Keratinocyte (primary cell): ENCODE measurements around the gene HOXB6. TPM values are rescaled to one million over a fixed set of nuclear protein-coding genes. Genes with fewer than 3 reads are reported as not detected.

ENCODE experiments used
- DNase-seq: peaks from one replicate; pipeline ENCODE4 v3.0.0-alpha.2; 2011; ENCODE audit warnings: low read depth, missing footprints, low spot score
- FAIRE-seq: peaks from 2 replicates; lab custom pipeline; 2011; peaks lifted over from hg19 to GRCh38; lab: Jason Lieb, UNC
- H2AFZ ChIP-seq: 2 replicates; pipeline ENCODE4 v1.6.0; 2012; ENCODE audit warnings: low read length, control low read depth, inconsistent platforms; ENCODE audit not compliant: control insufficient read depth
- H3K27ac ChIP-seq: 2 replicates; pipeline ENCODE4 v1.5.1; 2011; ENCODE audit warnings: low read length; ENCODE audit not compliant: control insufficient read depth, insufficient read depth
- H3K27me3 ChIP-seq: 3 replicates; pipeline ENCODE4 v1.6.0; 2011; ENCODE audit warnings: low read length; ENCODE audit not compliant: control insufficient read depth, insufficient read depth; ENCODE audit errors: extremely low read depth
- H3K36me3 ChIP-seq, 2 experiments: 2 replicates in 1 of 2; 3 replicates in 1 of 2; pipeline ENCODE4 v1.5.1; 2011; ENCODE audit warnings: low read length in 2 of 2, mild to moderate bottlenecking in 1 of 2; ENCODE audit not compliant: control insufficient read depth in 2 of 2, insufficient read depth in 2 of 2; ENCODE audit errors: extremely low read depth in 1 of 2
- H3K4me1 ChIP-seq: 3 replicates; pipeline ENCODE4 v1.5.1; 2011; ENCODE audit warnings: low read length; ENCODE audit not compliant: control insufficient read depth, insufficient read depth; ENCODE audit errors: extremely low read depth
- H3K4me2 ChIP-seq: 3 replicates; pipeline ENCODE4 v1.6.0; 2011; ENCODE audit warnings: low read depth, low read length; ENCODE audit not compliant: control insufficient read depth, insufficient read depth; ENCODE audit errors: extremely low read depth
- H3K4me3 ChIP-seq, 3 experiments: fragments of 200-600 bp in 1 of 3; sonication (generic) in 1 of 3; 2 replicates in 2 of 3; 3 replicates in 1 of 3; pipeline ENCODE4 v1.5.1; 2011 to 2016; ENCODE audit warnings: low read length in 3 of 3, mild to moderate bottlenecking in 3 of 3, control low read depth in 2 of 3, inconsistent platforms in 1 of 3, low read depth in 1 of 3, mixed read lengths in 1 of 3, mixed run types in 1 of 3, moderate library complexity in 1 of 3; ENCODE audit not compliant: control insufficient read depth in 2 of 3, insufficient read depth in 2 of 3; ENCODE audit errors: extremely low read depth in 1 of 3
- H3K79me2 ChIP-seq: 2 replicates; pipeline ENCODE4 v1.6.0; 2012; ENCODE audit warnings: low read length; ENCODE audit not compliant: control insufficient read depth, insufficient read depth
- H3K9ac ChIP-seq: 3 replicates; pipeline ENCODE4 v1.6.0; 2011; ENCODE audit warnings: low read length; ENCODE audit not compliant: control insufficient read depth, insufficient read depth; ENCODE audit errors: extremely low read depth
- H3K9me1 ChIP-seq: 3 replicates; pipeline ENCODE4 v1.6.0; 2011; ENCODE audit warnings: low read length; ENCODE audit not compliant: control insufficient read depth, insufficient read depth; ENCODE audit errors: extremely low read depth
- H3K9me3 ChIP-seq: 2 replicates; pipeline ENCODE4 v1.5.1; 2012; ENCODE audit warnings: low read depth, low read length; ENCODE audit not compliant: control insufficient read depth
- H4K20me1 ChIP-seq: 3 replicates; pipeline ENCODE4 v1.6.0; 2011; ENCODE audit warnings: low read length; ENCODE audit not compliant: control insufficient read depth, insufficient read depth; ENCODE audit errors: extremely low read depth
- EZH2 ChIP-seq: IDR thresholded peaks from one replicate; pipeline ENCODE4 v1.6.1; 2012; ENCODE audit warnings: inconsistent platforms, mild to moderate bottlenecking, low read length, moderate library complexity
- dilution Hi-C: fragments of 300-500 bp; cut with MboI; formaldehyde crosslinking; loops from one replicate; pipeline ENCODE4 v1.7.0; 2020; ENCODE audit warnings: low sequenced_read_pairs; ENCODE audit not compliant: extremely low pct_ligation_motif_present
- polyA plus RNA-seq, 5 experiments: library from polyadenylated mRNA; depleted of rRNA in 3 of 5; stranded (reverse) in 3 of 5; stranded (forward) in 1 of 5; unstranded in 1 of 5; fragments of >200 nt; gene quantifications; 1 replicate in 1 of 5; 2 replicates in 3 of 5; 3 replicates in 1 of 5; pipeline versions ENCODE4 v1.2.1 to v1.2.3, GENCODE V29; 2011 to 2012; ENCODE audit warnings: missing spikeins in 2 of 5, low read depth in 1 of 5, low replicate concordance in 1 of 5
- TF ChIP-seq, protein P1 (sequence below), 3 experiments: IDR thresholded peaks in 1 of 3; conservative IDR thresholded peaks in 1 of 3; optimal IDR thresholded peaks in 1 of 3; 2 replicates in 2 of 3; 3 replicates in 1 of 3; pipeline versions ENCODE3 to v1.5.1; 2011; ENCODE audit warnings: low read length in 3 of 3, mild to moderate bottlenecking in 3 of 3, moderate library complexity in 2 of 3, control low read depth in 1 of 3, inconsistent platforms in 1 of 3; ENCODE audit not compliant: insufficient read depth in 2 of 3; ENCODE audit errors: extremely low read depth in 1 of 3

HOXB6 gene
- polyA plus RNA-seq, 1 donor (not counting 4 experiments of a cell fraction or from before 2014, with no cell fraction given): 0.62 TPM

- Histone ChIP-seq H3K9ac (no peak overlapping the region), H3K27ac (no peak overlapping the region), H3K9me1 (no peaks in the 10 kb centered on the region), H3K4me1 (no peaks in the 10 kb centered on the region), H3K27me3 (peaks cover 79% of the 10 kb centered on the region), H2AFZ (no peak overlapping the region), H3K4me2 (no peak overlapping the region), H3K4me3 (no peak overlapping the region), H3K79me2 (no peaks in the 10 kb centered on the region), H4K20me1 (no peaks in the 10 kb centered on the region), H3K9me3 (no peaks in the 10 kb centered on the region), H3K36me3 (peaks cover 0 to 2% of the 10 kb centered on the region in 2 experiments)
- no peak for FAIRE-seq
- no peak for DNase-seq
- dilution Hi-C loops: no loop called here
- TF ChIP-seq, protein P1, sequence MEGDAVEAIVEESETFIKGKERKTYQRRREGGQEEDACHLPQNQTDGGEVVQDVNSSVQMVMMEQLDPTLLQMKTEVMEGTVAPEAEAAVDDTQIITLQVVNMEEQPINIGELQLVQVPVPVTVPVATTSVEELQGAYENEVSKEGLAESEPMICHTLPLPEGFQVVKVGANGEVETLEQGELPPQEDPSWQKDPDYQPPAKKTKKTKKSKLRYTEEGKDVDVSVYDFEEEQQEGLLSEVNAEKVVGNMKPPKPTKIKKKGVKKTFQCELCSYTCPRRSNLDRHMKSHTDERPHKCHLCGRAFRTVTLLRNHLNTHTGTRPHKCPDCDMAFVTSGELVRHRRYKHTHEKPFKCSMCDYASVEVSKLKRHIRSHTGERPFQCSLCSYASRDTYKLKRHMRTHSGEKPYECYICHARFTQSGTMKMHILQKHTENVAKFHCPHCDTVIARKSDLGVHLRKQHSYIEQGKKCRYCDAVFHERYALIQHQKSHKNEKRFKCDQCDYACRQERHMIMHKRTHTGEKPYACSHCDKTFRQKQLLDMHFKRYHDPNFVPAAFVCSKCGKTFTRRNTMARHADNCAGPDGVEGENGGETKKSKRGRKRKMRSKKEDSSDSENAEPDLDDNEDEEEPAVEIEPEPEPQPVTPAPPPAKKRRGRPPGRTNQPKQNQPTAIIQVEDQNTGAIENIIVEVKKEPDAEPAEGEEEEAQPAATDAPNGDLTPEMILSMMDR (optimal IDR thresholded peaks at IDR 0.05 in 1 of 3, IDR thresholded peaks at IDR 0.05 in 1 of 3, conservative IDR thresholded peaks at IDR 0.05 in 1 of 3; ENCODE audit: extremely low read depth in 1 of 3, insufficient read depth in 2 of 3, low read length in 3 of 3): no peak
- no peak for TF ChIP-seq EZH2
These were observed 37.6 kb downstream of the HOXB6 start for GRCh38 chr17:48567209-48567608.

DNA sequence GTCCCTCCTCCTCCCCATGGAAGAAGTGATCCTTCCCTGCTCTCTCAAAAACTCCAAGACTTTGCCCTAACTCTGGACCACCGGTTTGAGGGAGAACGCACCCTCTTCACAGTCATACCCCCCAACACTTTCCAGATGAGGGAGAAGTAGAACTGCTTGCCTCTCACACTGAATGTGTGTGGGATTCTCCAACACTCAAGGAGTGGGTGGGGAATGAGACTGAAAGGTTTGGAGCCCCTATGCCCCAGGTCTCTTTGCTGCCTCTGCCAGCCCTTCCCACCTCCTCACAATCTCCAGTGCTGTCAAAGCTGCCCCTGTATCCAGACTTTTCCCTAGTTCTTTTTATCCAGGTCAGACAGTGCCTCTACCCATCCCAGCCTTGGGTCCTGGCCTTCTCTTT lies 38.1 kb downstream of the HOXB6 start:
- no peaks in the 10 kb centered on the region for H4K20me1 ChIP-seq

More for the DNA sequence above, 38.1 kb downstream of the HOXB6 start:
- Histone ChIP-seq H3K4me2 (no peak overlapping the region), H3K4me1 (no peaks in the 10 kb centered on the region), H3K27me3 (peaks cover 80% of the 10 kb centered on the region), H3K9me3 (no peaks in the 10 kb centered on the region), H3K9me1 (no peaks in the 10 kb centered on the region), H3K36me3 (peaks cover 0 to 3% of the 10 kb centered on the region in 2 experiments), H3K9ac (no peak overlapping the region), H3K4me3 (no peak overlapping the region), H2AFZ (no peak overlapping the region), H3K27ac (no peak overlapping the region), H3K79me2 (no peaks in the 10 kb centered on the region)
- DNase-seq (no peak), FAIRE-seq (no peak)
- dilution Hi-C loops: no loop called here
- TF ChIP-seq EZH2: no peak
- TF ChIP-seq, protein P1 (optimal IDR thresholded peaks at IDR 0.05 in 1 of 3, IDR thresholded peaks at IDR 0.05 in 1 of 3, conservative IDR thresholded peaks at IDR 0.05 in 1 of 3; ENCODE audit: extremely low read depth in 1 of 3, insufficient read depth in 2 of 3, low read length in 3 of 3): no peak
